ENCODE data around the gene CCDC66.

DNA sequence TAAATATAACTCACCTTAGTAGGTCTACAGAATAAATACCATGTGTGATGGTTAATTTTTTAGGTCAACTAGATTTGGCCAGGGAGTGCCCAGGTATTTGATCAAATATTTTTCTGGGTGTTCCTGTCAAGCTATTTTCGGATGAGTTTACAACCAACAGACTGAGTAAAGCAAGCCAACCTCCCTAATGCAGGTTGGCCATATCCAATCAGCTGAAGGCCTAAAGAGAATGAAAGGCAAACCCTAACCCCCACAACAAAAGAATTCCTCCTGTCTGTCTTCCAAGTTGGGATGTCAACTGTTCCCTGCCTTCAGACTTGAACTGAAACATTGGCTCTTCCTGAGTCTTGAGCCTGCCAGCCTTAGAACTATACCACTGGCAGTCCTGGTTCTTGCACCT is 97.5 kb downstream of the CCDC66 start:
- TF ChIP-seq POLR2A (IDR thresholded peaks at IDR 0.05; ENCODE audit: low read depth, low read length), result no peak
- no peak for TF ChIP-seq POLR2AphosphoS5 (IDR thresholded peaks at IDR 0.05; ENCODE audit: low read depth, low read length)
- no peak for TF ChIP-seq TAF1 (IDR thresholded peaks at IDR 0.05; ENCODE audit: borderline replicate concordance, low read depth, low read length)
